HG02763 (cell line): Measurements from ENCODE around the gene SCLY.
"Not testable (repeated sequence)": the region's sequence is repeated elsewhere in the genome, so short reads cannot be mapped to it uniquely, and the experiment has no call there.

Experiments used
- ATAC-seq: cut with Tn5 transposase; IDR thresholded peaks from one replicate; pipeline ENCODE4 v1.9.1; 2021; ENCODE audit warnings: mild to moderate bottlenecking, moderate library complexity; ENCODE audit not compliant: unreplicated experiment

SCLY gene

DNA sequence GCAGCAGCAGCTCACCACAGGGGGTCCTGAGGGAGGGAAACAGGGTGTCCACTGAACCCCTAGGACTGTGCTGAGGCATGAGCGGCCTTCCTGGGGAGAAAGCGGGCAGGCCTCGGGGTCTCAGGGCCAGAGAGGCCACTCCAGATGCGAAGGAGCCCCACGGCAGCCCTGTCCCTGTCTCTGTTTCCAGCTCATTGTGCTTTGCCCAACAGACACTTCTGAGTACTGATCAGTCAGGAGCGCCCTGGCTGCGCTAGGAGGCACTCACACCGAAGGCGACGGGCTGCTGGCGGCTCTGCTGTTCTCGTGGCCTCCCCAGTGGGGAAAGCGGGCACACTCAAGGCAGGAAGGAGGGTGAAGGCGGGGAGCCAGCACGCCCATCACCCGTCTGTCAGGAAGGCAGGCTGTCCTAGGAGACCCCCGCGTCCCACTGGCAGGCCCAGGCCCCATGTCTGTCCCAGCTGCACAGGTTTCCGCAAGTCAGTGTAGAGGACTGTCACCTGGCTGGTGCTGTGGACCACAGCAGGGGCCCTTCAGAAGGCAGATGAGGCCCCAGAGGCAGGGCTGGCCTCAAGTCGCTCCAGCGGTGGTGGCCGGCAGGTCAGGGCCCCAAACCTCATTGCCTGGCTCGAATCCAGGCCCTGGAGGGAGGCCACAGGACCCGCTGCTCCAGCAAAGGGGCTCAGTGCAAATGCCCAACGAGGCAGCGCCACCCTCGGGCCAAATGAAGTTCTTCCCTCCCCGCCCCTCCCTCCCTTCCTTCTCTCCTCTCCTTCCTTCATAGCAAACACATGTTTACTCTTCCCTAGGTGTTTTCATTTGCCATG lies 46.1 kb downstream of the SCLY start:
- no peak for ATAC-seq

GRCh38 chr2:238107525-238108422 lies 47.0 kb downstream of the SCLY start:
- no peak for ATAC-seq

GRCh38 chr2:238108423-238109183 lies 47.8 kb downstream of the SCLY start:
- ATAC-seq = peak; percentile 62

GRCh38 chr2:238113611-238114010 lies 52.8 kb downstream of the SCLY start:
- ATAC-seq = no peak

- ATAC-seq = no peak
These were observed 53.6 kb downstream of the SCLY start for GRCh38 chr2:238114331-238114841.

DNA sequence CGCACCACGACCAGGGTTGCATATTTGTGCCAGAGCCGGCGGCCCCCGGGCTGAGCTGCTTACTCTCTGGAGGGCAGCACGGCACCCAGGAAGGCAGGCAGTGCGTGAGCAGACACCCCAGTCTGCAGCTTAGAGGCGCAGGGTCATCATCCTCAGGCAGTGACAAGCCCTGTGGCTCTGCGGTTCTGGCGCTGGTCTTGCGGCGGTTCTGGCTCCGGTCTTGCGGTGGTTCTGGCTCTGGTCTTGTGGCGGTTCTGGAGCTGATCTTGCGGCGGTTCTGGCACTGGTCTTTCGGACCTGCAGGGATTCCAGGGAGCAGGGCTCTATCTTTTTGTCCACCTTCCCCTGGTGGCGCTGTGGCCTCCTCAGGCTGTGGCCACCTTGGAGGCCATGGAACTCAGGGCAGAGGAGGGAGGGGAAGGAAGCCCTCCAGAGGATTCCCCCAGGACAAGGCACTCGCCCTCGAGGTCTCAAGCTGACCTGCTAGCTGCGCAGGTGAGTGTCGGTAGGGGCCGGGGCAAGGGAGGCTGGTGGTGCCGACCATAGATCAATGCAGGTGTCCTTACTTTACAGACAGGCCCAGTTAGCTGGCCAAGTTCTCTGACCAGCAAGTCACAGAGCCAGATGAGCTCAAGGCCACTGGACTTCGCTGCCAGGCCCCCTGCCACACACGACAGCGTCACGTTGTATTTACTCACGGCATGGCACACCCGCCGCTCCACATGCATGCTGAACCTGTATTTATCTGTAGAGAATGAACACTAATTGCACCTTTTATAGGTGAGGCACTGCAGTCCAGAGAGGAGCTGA lies 54.3 kb downstream of the SCLY start:
- no peak for ATAC-seq

DNA sequence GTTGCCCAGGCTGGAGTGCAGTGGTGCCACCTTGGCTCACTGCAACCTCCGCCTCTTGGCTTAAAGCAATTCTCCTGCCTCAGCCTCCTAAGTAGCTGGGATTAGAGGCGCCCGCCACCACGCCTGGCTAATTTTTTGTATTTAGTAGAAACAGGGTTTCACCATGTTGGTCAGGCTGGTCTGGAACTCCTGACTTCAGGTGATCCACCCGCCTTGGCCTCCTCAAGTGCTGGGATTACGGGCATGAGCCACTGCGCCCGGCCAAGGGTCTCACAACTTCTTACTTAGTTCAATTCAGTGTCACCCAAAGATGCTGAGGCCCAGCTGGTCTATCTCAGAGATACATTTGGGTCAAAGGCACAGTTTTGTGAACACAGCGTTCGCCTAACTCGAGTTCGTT lies 54.9 kb downstream of the SCLY start:
- not testable (repeated sequence) for ATAC-seq

DNA sequence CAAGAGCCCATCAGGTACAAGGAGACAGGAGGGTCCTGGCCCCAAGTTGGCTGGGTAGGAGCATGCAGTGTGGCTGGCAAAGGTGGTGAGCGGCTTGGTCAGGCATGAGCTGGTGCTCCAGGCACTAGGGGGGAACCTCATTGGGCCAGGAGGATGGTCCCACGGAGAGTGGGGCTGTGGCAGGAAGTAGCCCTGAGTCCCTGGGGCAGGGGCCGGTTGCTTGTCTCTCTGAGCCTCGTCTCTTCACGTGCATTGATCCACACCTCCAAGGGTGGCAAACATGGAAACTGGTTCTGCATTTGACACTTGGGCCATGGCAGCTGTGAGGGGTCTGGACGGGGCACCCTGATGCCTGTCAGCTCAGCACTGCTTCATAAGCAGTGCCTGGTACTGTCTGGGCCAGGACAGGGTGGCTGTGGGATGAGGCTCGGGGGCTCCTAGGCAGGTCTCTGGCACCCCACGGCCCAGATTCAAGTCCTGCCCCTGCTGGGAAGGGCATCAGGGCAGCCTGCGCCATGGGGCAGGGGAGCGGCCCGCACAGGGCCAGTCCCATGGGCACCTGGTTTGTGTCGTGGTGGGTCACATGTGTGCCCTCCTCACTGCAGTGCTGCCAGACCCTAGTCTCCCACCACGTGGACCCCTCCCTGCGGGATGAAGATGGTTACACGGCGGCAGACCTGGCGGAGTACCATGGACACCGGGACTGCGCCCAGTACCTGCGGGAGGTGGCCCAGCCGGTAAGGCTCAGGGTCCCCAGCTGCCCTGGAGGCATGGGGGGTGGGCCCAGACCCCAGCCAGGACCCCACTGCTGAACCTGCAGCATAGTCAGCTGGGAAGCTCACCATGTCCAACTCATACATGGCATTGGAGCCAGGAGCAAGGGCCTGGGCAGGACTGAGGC lies 55.7 kb downstream of the SCLY start:
- no peak for ATAC-seq

DNA sequence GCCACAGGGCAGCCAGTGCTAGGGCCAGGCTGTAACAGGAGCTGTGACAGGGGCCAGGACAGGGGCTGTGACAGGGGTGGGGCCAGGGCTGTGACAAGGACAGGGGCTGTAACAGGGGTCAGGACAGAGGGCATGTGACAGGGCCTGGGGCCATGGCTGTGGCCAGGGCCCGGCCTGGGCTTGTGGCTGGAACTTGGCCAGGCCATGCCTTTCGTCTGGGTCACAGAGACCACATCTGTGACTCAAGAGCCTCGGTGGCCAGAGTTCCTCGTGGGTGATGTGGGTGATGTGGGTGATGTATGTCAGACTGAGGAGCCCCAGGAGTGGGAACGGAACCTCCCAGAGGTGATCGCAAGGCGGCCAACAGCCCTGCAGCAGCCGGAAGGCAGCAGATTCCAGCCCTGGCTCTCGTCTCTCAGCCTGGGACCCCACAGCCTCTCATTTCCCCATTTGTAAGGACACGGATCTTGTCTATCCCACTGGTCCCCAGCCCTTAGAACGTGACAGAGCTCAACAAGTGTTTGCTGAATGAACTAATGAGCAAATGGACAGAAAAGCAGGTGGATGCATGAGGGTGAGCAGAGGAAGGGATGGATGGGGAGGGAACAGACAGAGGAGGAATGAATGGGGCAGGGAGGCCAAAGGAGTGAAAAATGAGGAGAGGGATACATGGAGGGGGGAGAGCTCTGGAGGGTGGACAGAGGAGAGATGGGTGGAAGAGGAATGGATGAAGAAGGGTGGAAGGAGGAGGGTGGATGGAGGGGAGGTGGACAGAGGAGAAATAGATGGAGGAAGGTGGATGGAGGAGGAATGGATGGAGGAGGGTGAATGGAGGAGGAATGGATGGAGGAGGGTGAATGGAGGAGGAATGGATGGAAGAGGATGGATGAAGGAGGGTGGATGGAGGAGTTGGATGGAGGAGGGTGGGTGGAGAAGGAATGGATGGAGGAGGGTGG lies 56.7 kb downstream of the SCLY start:
- ATAC-seq = no peak

DNA sequence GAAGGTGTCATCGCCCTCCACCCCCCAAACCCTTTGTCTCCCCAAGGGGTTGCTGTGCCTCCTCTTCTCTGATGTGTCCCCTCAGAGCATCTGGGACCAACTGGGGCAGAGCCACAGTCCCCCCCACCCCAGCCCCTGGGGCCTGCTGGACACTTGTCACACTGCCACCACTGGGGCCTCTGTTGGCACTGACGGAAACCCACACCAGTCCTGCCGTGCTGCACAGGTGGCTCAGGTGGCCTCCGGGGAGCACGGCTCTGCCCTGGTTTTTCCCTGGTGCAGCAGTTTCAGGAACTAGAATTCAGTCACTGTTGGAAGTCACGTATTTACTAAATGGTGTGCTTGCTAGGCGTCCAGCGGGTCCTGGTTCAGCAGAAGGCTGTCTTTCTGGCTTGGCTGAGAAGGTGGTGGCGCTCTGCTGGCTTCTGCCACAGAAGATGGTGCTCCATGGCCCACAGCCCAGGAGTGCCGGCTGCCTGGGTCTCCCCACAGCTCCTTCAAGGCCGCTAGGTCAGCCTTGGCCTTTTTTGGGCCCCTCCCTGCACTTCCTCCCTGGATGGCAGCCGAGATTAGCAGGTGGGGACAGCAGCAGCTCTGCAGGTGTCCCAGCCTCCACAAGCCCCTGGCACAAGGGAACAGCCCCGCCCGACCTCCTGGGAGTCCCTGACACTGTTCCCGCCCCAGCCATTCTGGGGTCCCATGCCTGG lies 59.1 kb downstream of the SCLY start:
- ATAC-seq = no peak

DNA sequence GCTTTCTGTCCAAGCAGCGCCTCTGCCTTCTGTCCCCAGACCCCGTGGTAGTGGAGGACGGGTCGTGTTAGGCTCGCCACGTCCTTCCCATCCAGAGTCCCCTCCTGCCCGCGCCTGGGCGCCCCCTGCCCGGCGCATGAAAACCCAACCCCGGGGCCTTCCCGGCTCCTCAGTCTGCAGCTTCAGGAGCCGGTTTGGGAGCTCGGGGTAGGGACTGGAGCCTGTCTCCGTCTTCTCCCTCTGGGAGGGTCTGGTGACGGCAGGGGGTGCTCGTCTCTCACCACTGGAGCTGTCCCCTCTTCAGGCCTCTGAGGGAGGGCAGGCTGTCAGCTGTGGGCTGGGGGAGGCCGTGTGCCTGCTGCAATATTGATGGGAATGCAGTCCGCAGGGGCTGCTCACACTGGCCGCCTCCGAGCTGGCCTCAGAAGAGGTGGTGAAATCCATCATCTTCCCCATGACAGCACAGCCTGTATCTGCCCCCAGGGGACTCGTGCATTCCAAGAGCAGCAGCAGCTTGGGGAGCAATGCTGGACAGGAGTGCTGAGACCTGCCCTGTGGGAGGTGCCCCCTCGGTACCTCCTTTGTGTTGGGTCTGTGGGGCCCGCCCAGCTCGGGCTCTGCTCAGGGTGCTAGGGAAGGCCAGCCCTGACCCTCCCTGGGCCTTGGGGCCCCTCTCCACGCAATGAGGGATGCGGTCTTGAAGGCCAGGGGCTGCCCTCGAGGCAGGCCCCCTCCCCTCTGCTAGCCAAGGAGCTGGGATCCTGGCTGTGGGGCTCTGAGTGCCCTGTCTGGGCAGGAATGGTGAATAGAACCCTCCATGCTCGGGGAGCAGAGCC lies 59.9 kb downstream of the SCLY start:
- no peak for ATAC-seq

DNA sequence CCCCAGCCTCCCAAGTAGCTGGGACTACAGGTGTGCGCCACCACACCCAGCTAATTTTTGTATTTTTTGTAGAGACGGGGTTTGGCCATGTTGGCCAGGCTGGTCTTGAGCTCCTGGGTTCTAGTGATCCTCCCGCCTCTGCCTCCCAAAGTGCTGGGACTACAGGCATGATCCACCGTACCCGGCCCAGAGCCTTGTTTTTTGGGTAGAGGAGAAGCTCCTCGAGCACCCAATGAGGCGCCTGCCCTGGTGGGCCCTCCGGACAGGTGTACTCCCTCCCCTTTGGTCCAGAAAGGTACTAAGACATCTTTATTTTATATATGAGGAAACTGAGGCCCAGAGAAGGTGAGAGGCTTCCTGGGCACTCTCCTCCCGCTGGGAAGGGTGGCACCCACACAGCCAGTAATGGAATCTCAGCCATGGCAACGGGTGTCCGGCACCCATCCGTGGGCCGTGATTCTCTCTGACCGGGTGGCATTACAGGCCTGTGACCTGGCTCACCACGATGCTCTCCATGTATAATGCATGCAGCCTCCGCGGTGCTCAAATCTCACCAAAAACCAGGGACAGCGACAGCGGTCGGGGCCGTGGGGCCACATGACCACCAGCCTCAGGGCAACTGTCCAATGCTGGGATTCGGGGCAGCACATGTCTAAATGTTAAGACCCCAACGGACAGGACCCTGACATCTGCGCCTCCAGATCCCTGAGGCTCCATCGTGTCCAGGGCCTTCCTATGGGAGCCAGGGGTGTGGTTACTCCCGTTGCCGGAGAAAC lies 60.9 kb downstream of the SCLY start:
- ATAC-seq = no peak

GRCh38 chr2:238122287-238123217 lies 61.8 kb downstream of the SCLY start:
- no peak for ATAC-seq

DNA sequence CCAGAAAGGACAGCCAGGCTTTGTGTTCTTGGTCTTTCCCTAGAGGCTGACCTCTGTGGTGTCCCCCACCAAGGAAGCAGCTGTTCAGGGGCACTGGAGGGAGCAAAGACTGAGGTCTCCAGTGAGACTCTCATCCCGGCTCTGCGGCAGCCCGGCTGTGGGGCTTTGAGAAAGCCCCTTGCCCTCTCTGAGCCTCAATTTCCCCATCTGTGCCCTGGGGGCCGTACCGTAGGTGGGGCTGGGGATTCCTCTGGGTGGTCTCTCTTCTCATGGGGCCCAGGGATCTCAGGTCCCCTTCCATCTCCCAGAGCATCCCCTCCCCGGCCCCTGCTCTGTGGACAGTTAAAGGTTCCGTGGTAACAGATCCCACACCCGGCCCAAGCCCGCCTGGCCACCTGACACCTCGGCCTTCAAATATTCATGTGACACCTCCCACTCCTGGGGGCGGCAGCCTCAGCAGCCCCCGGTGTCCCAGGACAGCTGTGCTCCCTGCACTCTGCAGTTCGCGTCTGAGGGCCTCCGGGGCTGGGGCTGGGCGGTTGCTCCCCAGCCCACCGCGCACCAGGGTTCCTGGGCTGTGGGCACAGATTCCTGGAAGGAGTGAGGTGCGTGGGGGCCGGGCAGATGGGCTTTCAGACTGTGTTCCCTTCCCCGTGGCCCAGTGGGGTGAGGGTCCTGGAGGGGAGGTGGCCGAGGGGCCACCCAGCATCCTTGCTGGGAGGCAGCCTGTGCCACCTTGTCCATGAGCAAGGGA lies 62.6 kb downstream of the SCLY start:
- ATAC-seq = no peak
